GM23338 (cell line): Measurements from ENCODE around the gene MRPL23. TPM values are rescaled to one million over a fixed set of nuclear protein-coding genes. Genes with fewer than 3 reads are reported as not detected.

Source experiments
- ATAC-seq: fragments of 200-7000 bp; cut with Tn5 transposase; 3 replicates; pipeline ENCODE4 v1.9.1; 2020
- DNase-seq: peaks from one replicate; pipeline ENCODE4 v3.0.0-alpha.2; 2015; ENCODE audit warnings: low spot score
- H2AFZ ChIP-seq: fragments of 200-600 bp; sonication (generic); 2 replicates; pipeline ENCODE4 v1.8.0; 2016; ENCODE audit warnings: antibody characterized with exemption, mild to moderate bottlenecking, moderate library complexity
- H3F3A ChIP-seq: fragments of 200-600 bp; sonication (generic); replicated peaks from 2 replicates; pipeline ENCODE4 v1.8.0; 2017; ENCODE audit warnings: antibody characterized with exemption, mixed run types, low read depth
- H3K27ac ChIP-seq: fragments of 200-600 bp; sonication (generic); 2 replicates; pipeline ENCODE4 v1.6.1; 2016; ENCODE audit warnings: low read depth
- H3K27me3 ChIP-seq: fragments of 200-600 bp; sonication (generic); 2 replicates; pipeline ENCODE4 v1.8.0; 2016; ENCODE audit warnings: mild to moderate bottlenecking, mixed run types, moderate library complexity; ENCODE audit not compliant: insufficient read depth
- H3K36me3 ChIP-seq: fragments of 200-600 bp; sonication (generic); 2 replicates; pipeline ENCODE4 v1.8.0; 2016; ENCODE audit warnings: mild to moderate bottlenecking; ENCODE audit not compliant: insufficient read depth
- H3K4me1 ChIP-seq: fragments of 200-600 bp; sonication (generic); 2 replicates; pipeline ENCODE4 v1.8.0; 2016; ENCODE audit warnings: mild to moderate bottlenecking, moderate library complexity; ENCODE audit not compliant: insufficient read depth
- H3K4me2 ChIP-seq: fragments of 200-600 bp; sonication (generic); 2 replicates; pipeline ENCODE4 v1.7.1; 2017; ENCODE audit warnings: mixed run types
- H3K4me3 ChIP-seq: fragments of 200-600 bp; sonication (generic); 2 replicates; pipeline ENCODE4 v1.6.1; 2016; ENCODE audit warnings: mixed run types
- H3K79me2 ChIP-seq: fragments of 200-600 bp; sonication (generic); replicated peaks from 2 replicates; pipeline ENCODE4 v1.8.0; 2017; ENCODE audit warnings: mild to moderate bottlenecking; ENCODE audit not compliant: insufficient read depth
- H3K9me2 ChIP-seq: fragments of 200-600 bp; sonication (generic); 2 replicates; pipeline ENCODE4 v1.8.0; 2017; ENCODE audit not compliant: insufficient read depth
- H4K20me1 ChIP-seq: fragments of 200-600 bp; sonication (generic); replicated peaks from 2 replicates; pipeline ENCODE4 v1.8.0; 2017; ENCODE audit warnings: mild to moderate bottlenecking; ENCODE audit not compliant: insufficient read depth
- H3K27ac Mint-ChIP-seq: 2 replicates; pipeline ENCODE4 v1.8.0; 2020; ENCODE audit warnings: inconsistent platforms, mild to moderate bottlenecking, moderate library complexity, mixed read lengths
- H3K27me3 Mint-ChIP-seq: 3 replicates; pipeline ENCODE4 v1.8.0; 2022; ENCODE audit warnings: low read depth, mild to moderate bottlenecking, moderate library complexity, mixed read lengths, inconsistent platforms; ENCODE audit not compliant: insufficient read depth, poor library complexity
- H3K36me3 Mint-ChIP-seq: 3 replicates; pipeline ENCODE4 v1.8.0; 2021; ENCODE audit warnings: low read depth, mild to moderate bottlenecking, inconsistent platforms, moderate library complexity, mixed read lengths
- H3K4me1 Mint-ChIP-seq: 3 replicates; pipeline ENCODE4 v1.8.0; 2020; ENCODE audit warnings: mild to moderate bottlenecking, inconsistent platforms, mixed read lengths
- H3K4me3 Mint-ChIP-seq: 3 replicates; pipeline ENCODE4 v1.8.0; 2021; ENCODE audit warnings: moderate library complexity, mild to moderate bottlenecking, inconsistent platforms, mixed read lengths
- H3K9me3 Mint-ChIP-seq: 3 replicates; pipeline ENCODE4 v1.8.0; 2020; ENCODE audit warnings: moderate library complexity, mild to moderate bottlenecking, inconsistent platforms, mixed read lengths
- CREB1 ChIP-seq: fragments of 250-450 bp; sonication (Bioruptor Pico); IDR thresholded peaks from 2 replicates; pipeline ENCODE4 v1.5.0; 2020; ENCODE audit warnings: low read depth, mild to moderate bottlenecking, moderate library complexity
- EZH2 ChIP-seq: fragments of 200-600 bp; sonication (generic); IDR thresholded peaks from one replicate; pipeline ENCODE4 v1.8.0; 2017; ENCODE audit warnings: antibody characterized with exemption, mild to moderate bottlenecking, low read depth; ENCODE audit not compliant: unreplicated experiment
- EZH2phosphoT487 ChIP-seq: fragments of 200-600 bp; sonication (generic); IDR thresholded peaks from one replicate; pipeline ENCODE4 v1.8.1; 2018; ENCODE audit warnings: antibody characterized with exemption; ENCODE audit not compliant: unreplicated experiment
- JUNB ChIP-seq: IDR thresholded peaks from one replicate; pipeline ENCODE4 v1.6.1; 2016; ENCODE audit warnings: antibody characterized with exemption; ENCODE audit not compliant: unreplicated experiment
- NANOG ChIP-seq: IDR thresholded peaks from 2 replicates; pipeline ENCODE4 v1.6.1; 2016; ENCODE audit warnings: antibody characterized with exemption, borderline replicate concordance
- POLR2AphosphoS5 ChIP-seq: IDR thresholded peaks from 2 replicates; pipeline ENCODE4 v1.6.1; 2016; ENCODE audit warnings: antibody characterized with exemption, low read depth
- STAT1 ChIP-seq: IDR thresholded peaks from one replicate; pipeline ENCODE4 v1.6.1; 2016; ENCODE audit warnings: antibody characterized with exemption; ENCODE audit not compliant: unreplicated experiment
- ZNF114 ChIP-seq: fragments of 250-450 bp; sonication (Bioruptor Pico); IDR thresholded peaks from 2 replicates; pipeline ENCODE4 v1.5.0; 2020; ENCODE audit warnings: mild to moderate bottlenecking, moderate library complexity
- ZNF331 ChIP-seq: fragments of 250-450 bp; sonication (Bioruptor Pico); IDR thresholded peaks from 2 replicates; pipeline ENCODE4 v1.5.0; 2020; ENCODE audit warnings: low read depth, mild to moderate bottlenecking, moderate library complexity
- polyA plus RNA-seq: library from polyadenylated mRNA; unstranded; fragments of >200 nt; fragmentation: Nextera tagmentation; extraction: Ambion mirVana; gene quantifications from 2 replicates; pipeline ENCODE4 v1.2.1, GENCODE V29; 2016
- total RNA-seq: library from RNA; depleted of rRNA; stranded (reverse); fragments of >200 nt; shearing (Covaris generic); gene quantifications from 2 replicates; pipeline ENCODE4 v1.2.3, GENCODE V29; 2014
- TF ChIP-seq, protein P1 (sequence below): IDR thresholded peaks from 2 replicates; pipeline ENCODE4 v1.6.1; 2016; ENCODE audit warnings: antibody characterized with exemption
- TF ChIP-seq, protein P2 (sequence below), 2 experiments: fragments of 200-600 bp in 1 of 2; sonication (generic) in 1 of 2; conservative IDR thresholded peaks; 2 replicates each; pipeline versions ENCODE4 v1.5.1 to v1.6.1; 2016 to 2017; ENCODE audit warnings: antibody characterized with exemption in 2 of 2, low read depth in 2 of 2, mild to moderate bottlenecking in 2 of 2, moderate library complexity in 1 of 2
- TF ChIP-seq, protein P3 (sequence below): IDR thresholded peaks from one replicate; pipeline ENCODE4 v1.6.1; 2018; ENCODE audit warnings: antibody characterized with exemption; ENCODE audit not compliant: unreplicated experiment
- TF ChIP-seq, protein P4 (sequence below): fragments of 250-450 bp; sonication (Bioruptor Pico); IDR thresholded peaks from 2 replicates; pipeline ENCODE4 v1.5.0; 2020; ENCODE audit warnings: mild to moderate bottlenecking, moderate library complexity

MRPL23 gene
- total and polyA plus RNA-seq, 2 experiments from 2014 or later: 84.7 to 91.5 TPM

DNA sequence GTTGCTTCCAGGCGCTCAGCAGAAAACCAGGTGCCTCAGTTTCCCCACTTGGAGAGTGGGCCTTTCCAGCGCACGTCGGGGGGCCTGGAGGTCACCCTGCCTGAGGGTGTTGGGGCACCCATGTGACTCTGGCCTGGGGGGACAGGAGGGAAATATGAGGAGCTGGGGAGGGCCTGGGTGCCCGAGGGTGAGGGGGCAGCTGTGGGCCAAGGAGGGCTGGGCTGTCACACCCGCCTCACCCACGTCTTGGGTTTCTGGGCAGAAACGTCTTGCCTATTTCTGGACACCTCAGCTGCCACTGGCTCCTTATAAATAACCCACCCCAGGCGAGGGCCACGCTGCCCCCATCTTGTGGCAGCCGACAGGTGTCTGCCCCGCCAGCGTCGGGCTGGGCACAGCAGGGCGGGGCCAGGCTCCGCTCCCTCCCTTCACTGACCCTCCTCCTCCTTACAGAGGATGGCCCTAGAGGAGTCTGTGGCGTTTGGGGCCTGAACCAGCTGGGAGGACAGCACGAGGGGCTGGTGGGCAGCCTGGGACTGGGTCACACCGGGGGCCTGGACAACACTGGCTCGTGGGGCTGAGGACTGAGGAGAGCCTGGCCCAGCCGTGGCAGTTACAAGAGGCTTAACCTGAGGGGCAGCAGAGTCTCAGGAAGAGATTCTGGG is 26.1 kb upstream of the MRPL23 start:
- Histone ChIP-seq H3K4me3 (no peak overlapping the region), H3K27ac (no peak overlapping the region), H3K4me2 (no peak overlapping the region), H4K20me1 (no peaks in the 10 kb centered on the region), H3F3A (no peaks in the 10 kb centered on the region), H3K9me2 (no peaks in the 10 kb centered on the region), H3K36me3 (no peaks in the 10 kb centered on the region), H3K4me1 (no peaks in the 10 kb centered on the region), H2AFZ (no peak overlapping the region), H3K27me3 (no peaks in the 10 kb centered on the region), H3K79me2 (no peaks in the 10 kb centered on the region)
- no peaks in the 10 kb centered on the region for H3K27me3 Mint-ChIP-seq
- no peaks in the 10 kb centered on the region for H3K9me3 Mint-ChIP-seq
- TF ChIP-seq JUNB: no peak
- TF ChIP-seq, protein P1, sequence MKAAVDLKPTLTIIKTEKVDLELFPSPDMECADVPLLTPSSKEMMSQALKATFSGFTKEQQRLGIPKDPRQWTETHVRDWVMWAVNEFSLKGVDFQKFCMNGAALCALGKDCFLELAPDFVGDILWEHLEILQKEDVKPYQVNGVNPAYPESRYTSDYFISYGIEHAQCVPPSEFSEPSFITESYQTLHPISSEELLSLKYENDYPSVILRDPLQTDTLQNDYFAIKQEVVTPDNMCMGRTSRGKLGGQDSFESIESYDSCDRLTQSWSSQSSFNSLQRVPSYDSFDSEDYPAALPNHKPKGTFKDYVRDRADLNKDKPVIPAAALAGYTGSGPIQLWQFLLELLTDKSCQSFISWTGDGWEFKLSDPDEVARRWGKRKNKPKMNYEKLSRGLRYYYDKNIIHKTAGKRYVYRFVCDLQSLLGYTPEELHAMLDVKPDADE: no peak
- no peak for TF ChIP-seq EZH2phosphoT487
- TF ChIP-seq, protein P2, sequence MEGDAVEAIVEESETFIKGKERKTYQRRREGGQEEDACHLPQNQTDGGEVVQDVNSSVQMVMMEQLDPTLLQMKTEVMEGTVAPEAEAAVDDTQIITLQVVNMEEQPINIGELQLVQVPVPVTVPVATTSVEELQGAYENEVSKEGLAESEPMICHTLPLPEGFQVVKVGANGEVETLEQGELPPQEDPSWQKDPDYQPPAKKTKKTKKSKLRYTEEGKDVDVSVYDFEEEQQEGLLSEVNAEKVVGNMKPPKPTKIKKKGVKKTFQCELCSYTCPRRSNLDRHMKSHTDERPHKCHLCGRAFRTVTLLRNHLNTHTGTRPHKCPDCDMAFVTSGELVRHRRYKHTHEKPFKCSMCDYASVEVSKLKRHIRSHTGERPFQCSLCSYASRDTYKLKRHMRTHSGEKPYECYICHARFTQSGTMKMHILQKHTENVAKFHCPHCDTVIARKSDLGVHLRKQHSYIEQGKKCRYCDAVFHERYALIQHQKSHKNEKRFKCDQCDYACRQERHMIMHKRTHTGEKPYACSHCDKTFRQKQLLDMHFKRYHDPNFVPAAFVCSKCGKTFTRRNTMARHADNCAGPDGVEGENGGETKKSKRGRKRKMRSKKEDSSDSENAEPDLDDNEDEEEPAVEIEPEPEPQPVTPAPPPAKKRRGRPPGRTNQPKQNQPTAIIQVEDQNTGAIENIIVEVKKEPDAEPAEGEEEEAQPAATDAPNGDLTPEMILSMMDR (conservative IDR thresholded peaks at IDR 0.05; ENCODE audit: low read depth in 2 of 2): no peak
- TF ChIP-seq CREB1 (CRISPR knock-in tag): no peak
- TF ChIP-seq, protein P3, sequence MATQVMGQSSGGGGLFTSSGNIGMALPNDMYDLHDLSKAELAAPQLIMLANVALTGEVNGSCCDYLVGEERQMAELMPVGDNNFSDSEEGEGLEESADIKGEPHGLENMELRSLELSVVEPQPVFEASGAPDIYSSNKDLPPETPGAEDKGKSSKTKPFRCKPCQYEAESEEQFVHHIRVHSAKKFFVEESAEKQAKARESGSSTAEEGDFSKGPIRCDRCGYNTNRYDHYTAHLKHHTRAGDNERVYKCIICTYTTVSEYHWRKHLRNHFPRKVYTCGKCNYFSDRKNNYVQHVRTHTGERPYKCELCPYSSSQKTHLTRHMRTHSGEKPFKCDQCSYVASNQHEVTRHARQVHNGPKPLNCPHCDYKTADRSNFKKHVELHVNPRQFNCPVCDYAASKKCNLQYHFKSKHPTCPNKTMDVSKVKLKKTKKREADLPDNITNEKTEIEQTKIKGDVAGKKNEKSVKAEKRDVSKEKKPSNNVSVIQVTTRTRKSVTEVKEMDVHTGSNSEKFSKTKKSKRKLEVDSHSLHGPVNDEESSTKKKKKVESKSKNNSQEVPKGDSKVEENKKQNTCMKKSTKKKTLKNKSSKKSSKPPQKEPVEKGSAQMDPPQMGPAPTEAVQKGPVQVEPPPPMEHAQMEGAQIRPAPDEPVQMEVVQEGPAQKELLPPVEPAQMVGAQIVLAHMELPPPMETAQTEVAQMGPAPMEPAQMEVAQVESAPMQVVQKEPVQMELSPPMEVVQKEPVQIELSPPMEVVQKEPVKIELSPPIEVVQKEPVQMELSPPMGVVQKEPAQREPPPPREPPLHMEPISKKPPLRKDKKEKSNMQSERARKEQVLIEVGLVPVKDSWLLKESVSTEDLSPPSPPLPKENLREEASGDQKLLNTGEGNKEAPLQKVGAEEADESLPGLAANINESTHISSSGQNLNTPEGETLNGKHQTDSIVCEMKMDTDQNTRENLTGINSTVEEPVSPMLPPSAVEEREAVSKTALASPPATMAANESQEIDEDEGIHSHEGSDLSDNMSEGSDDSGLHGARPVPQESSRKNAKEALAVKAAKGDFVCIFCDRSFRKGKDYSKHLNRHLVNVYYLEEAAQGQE: no peak
- no peak for TF ChIP-seq POLR2AphosphoS5
- no peak for TF ChIP-seq ZNF331 (CRISPR knock-in tag)
- TF ChIP-seq EZH2: no peak
- TF ChIP-seq NANOG: no peak
- TF ChIP-seq, protein P4, sequence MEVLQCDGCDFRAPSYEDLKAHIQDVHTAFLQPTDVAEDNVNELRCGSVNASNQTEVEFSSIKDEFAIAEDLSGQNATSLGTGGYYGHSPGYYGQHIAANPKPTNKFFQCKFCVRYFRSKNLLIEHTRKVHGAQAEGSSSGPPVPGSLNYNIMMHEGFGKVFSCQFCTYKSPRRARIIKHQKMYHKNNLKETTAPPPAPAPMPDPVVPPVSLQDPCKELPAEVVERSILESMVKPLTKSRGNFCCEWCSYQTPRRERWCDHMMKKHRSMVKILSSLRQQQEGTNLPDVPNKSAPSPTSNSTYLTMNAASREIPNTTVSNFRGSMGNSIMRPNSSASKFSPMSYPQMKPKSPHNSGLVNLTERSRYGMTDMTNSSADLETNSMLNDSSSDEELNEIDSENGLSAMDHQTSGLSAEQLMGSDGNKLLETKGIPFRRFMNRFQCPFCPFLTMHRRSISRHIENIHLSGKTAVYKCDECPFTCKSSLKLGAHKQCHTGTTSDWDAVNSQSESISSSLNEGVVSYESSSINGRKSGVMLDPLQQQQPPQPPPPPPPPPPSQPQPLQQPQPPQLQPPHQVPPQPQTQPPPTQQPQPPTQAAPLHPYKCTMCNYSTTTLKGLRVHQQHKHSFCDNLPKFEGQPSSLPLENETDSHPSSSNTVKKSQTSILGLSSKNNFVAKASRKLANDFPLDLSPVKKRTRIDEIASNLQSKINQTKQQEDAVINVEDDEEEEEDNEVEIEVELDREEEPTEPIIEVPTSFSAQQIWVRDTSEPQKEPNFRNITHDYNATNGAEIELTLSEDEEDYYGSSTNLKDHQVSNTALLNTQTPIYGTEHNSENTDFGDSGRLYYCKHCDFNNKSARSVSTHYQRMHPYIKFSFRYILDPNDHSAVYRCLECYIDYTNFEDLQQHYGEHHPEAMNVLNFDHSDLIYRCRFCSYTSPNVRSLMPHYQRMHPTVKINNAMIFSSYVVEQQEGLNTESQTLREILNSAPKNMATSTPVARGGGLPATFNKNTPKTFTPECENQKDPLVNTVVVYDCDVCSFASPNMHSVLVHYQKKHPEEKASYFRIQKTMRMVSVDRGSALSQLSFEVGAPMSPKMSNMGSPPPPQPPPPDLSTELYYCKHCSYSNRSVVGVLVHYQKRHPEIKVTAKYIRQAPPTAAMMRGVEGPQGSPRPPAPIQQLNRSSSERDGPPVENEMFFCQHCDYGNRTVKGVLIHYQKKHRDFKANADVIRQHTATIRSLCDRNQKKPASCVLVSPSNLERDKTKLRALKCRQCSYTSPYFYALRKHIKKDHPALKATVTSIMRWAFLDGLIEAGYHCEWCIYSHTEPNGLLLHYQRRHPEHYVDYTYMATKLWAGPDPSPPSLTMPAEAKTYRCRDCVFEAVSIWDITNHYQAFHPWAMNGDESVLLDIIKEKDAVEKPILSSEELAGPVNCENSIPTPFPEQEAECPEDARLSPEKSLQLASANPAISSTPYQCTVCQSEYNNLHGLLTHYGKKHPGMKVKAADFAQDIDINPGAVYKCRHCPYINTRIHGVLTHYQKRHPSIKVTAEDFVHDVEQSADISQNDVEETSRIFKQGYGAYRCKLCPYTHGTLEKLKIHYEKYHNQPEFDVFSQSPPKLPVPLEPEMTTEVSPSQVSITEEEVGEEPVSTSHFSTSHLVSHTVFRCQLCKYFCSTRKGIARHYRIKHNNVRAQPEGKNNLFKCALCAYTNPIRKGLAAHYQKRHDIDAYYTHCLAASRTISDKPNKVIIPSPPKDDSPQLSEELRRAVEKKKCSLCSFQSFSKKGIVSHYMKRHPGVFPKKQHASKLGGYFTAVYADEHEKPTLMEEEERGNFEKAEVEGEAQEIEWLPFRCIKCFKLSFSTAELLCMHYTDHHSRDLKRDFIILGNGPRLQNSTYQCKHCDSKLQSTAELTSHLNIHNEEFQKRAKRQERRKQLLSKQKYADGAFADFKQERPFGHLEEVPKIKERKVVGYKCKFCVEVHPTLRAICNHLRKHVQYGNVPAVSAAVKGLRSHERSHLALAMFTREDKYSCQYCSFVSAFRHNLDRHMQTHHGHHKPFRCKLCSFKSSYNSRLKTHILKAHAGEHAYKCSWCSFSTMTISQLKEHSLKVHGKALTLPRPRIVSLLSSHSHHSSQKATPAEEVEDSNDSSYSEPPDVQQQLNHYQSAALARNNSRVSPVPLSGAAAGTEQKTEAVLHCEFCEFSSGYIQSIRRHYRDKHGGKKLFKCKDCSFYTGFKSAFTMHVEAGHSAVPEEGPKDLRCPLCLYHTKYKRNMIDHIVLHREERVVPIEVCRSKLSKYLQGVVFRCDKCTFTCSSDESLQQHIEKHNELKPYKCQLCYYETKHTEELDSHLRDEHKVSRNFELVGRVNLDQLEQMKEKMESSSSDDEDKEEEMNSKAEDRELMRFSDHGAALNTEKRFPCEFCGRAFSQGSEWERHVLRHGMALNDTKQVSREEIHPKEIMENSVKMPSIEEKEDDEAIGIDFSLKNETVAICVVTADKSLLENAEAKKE (CRISPR knock-in tag): no peak
- TF ChIP-seq STAT1: no peak
- no peak for TF ChIP-seq ZNF114 (CRISPR knock-in tag)
- H3K36me3 Mint-ChIP-seq: no peaks in the 10 kb centered on the region
- ATAC-seq (peak; percentile 9; the same call in 1 of the 3 replicates), DNase-seq (no peak)
- H3K4me1 Mint-ChIP-seq: no peaks in the 10 kb centered on the region
- H3K27ac Mint-ChIP-seq: no peak overlapping the region
- H3K4me3 Mint-ChIP-seq: no peak overlapping the region
